BE2C (cell line): ENCODE results near the gene SRA1.

ENCODE experiments used
- DNase-seq: peaks from one replicate; pipeline ENCODE4 v3.0.0-alpha.2; 2020
- H3K27me3 ChIP-seq: fragments of 250-450 bp; sonication (Bioruptor Pico); 2 replicates; pipeline ENCODE4 v1.5.1; 2020; ENCODE audit warnings: mild to moderate bottlenecking
- H3K36me3 ChIP-seq: fragments of 250-450 bp; sonication (Bioruptor Pico); 2 replicates; pipeline ENCODE4 v1.5.1; 2020; ENCODE audit warnings: mild to moderate bottlenecking
- H3K4me1 ChIP-seq: fragments of 250-450 bp; sonication (Bioruptor Pico); 2 replicates; pipeline ENCODE4 v1.5.1; 2020
- H3K4me3 ChIP-seq: 2 replicates; pipeline ENCODE4 v1.5.1; 2011; ENCODE audit warnings: low read depth, low read length
- H3K9me3 ChIP-seq: fragments of 250-450 bp; sonication (Bioruptor Pico); 2 replicates; pipeline ENCODE4 v1.5.1; 2020
- CTCF ChIP-seq: IDR thresholded peaks from 2 replicates; pipeline ENCODE4 v1.5.1; 2012; ENCODE audit warnings: mild to moderate bottlenecking, low read depth, low read length

The SRA1 gene

GRCh38 chr5:140551872-140552271 is 5.4 kb downstream of the SRA1 start:
- H3K4me3 ChIP-seq = no peak overlapping the region
- peaks cover 33% of the 10 kb centered on the region for H3K36me3 ChIP-seq
- no peak for DNase-seq
- no peaks in the 10 kb centered on the region for H3K9me3 ChIP-seq
- H3K27me3 ChIP-seq = no peaks in the 10 kb centered on the region
- H3K4me1 ChIP-seq = peaks cover 22% of the 10 kb centered on the region
- TF ChIP-seq CTCF = no peak

GRCh38 chr5:140550147-140551079 is 6.9 kb downstream of the SRA1 start:
- Histone ChIP-seq H3K36me3 (peaks cover 33% of the 10 kb centered on the region), H3K9me3 (no peaks in the 10 kb centered on the region), H3K4me3 (no peak overlapping the region), H3K4me1 (peaks cover 16% of the 10 kb centered on the region), H3K27me3 (no peaks in the 10 kb centered on the region)
- no peak for TF ChIP-seq CTCF
- no peak for DNase-seq

- peaks cover 33% of the 10 kb centered on the region for H3K36me3 ChIP-seq
These were observed 7.8 kb downstream of the SRA1 start for GRCh38 chr5:140549237-140550144.

GRCh38 chr5:140548791-140549190 is 8.5 kb downstream of the SRA1 start:
- peaks cover 35% of the 10 kb centered on the region for H3K36me3 ChIP-seq
- no peak overlapping the region for H3K4me3 ChIP-seq
- H3K4me1 ChIP-seq = peaks cover 16% of the 10 kb centered on the region
- no peak for DNase-seq
- no peak for TF ChIP-seq CTCF
- no peaks in the 10 kb centered on the region for H3K9me3 ChIP-seq
- H3K27me3 ChIP-seq = no peaks in the 10 kb centered on the region

More at GRCh38 chr5:140549237-140550144, 7.8 kb downstream of the SRA1 start:
- no peaks in the 10 kb centered on the region for H3K27me3 ChIP-seq
- H3K4me3 ChIP-seq = no peak overlapping the region
- H3K9me3 ChIP-seq = no peaks in the 10 kb centered on the region
- peaks cover 16% of the 10 kb centered on the region for H3K4me1 ChIP-seq
- peak; percentile 51 for DNase-seq
- no peak for TF ChIP-seq CTCF

GRCh38 chr5:140548300-140548688 is 9.0 kb downstream of the SRA1 start:
- Histone ChIP-seq H3K27me3 (no peaks in the 10 kb centered on the region), H3K36me3 (peaks cover 40% of the 10 kb centered on the region), H3K9me3 (no peaks in the 10 kb centered on the region), H3K4me1 (peaks cover 16% of the 10 kb centered on the region), H3K4me3 (peak overlapping the region; percentile 57)
- no peak for TF ChIP-seq CTCF
- DNase-seq = no peak
